Activated CD4-positive, alpha-beta T cell treated with anti-CD3 and anti-CD28 coated beads for 36 hours (primary cell): ENCODE measurements around the gene VARS2. TPM values are rescaled to one million over a fixed set of nuclear protein-coding genes. Genes with fewer than 3 reads are reported as not detected.

Experiments used
- ATAC-seq: fragments of 200-7000 bp; cut with Tn5 transposase; one replicate; pipeline ENCODE4 v1.10.0; 2021; ENCODE audit warnings: mild to moderate bottlenecking, moderate library complexity
- CTCF ChIA-PET: fragments of 350-600 bp; sonication (Branson Sonifier 250); formaldehyde crosslinking; loops from one replicate; lab custom pipeline; 2021; ENCODE audit warnings: antibody characterized with exemption; lab: Charles Lee
- POLR2A ChIA-PET: fragments of 350-600 bp; sonication (Branson Sonifier 250); formaldehyde crosslinking; loops from one replicate; lab custom pipeline; 2021; ENCODE audit warnings: antibody characterized with exemption, inconsistent platforms; lab: Charles Lee
- DNase-seq: peaks from one replicate; pipeline ENCODE4 v3.0.0-alpha.2; 2020
- H3K27ac Mint-ChIP-seq: one replicate; pipeline ENCODE4 v1.8.0; 2021; ENCODE audit warnings: mixed read lengths
- H3K27me3 Mint-ChIP-seq: one replicate; pipeline ENCODE4 v1.8.0; 2021; ENCODE audit warnings: mixed read lengths
- H3K36me3 Mint-ChIP-seq: one replicate; pipeline ENCODE4 v1.8.0; 2021; ENCODE audit warnings: low read depth, mixed read lengths
- H3K4me1 Mint-ChIP-seq: one replicate; pipeline ENCODE4 v1.8.0; 2021; ENCODE audit warnings: mixed read lengths
- H3K4me3 Mint-ChIP-seq: one replicate; pipeline ENCODE4 v1.8.0; 2021; ENCODE audit warnings: mild to moderate bottlenecking, moderate library complexity, mixed read lengths
- H3K9me3 Mint-ChIP-seq: one replicate; pipeline ENCODE4 v1.8.0; 2021; ENCODE audit warnings: low read depth, mixed read lengths
- intact Hi-C, 2 experiments: fragments of 100-400 bp; cut with DNase I in 1 of 2; cut with micrococcal nuclease in 1 of 2; formaldehyde crosslinking; loops; one replicate each; pipeline versions ENCODE4 v1.14.2 to v1.15.1; 2022 to 2024; cut with DNase I, micrococcal nuclease
- total RNA-seq, 2 experiments: library from RNA; stranded (reverse); gene quantifications; one replicate each; pipeline ENCODE4 v1.2.3, GENCODE V29; 2021

The VARS2 gene
- total RNA-seq, 2 experiments from 2014 or later: 68.1 to 81.1 TPM

DNA sequence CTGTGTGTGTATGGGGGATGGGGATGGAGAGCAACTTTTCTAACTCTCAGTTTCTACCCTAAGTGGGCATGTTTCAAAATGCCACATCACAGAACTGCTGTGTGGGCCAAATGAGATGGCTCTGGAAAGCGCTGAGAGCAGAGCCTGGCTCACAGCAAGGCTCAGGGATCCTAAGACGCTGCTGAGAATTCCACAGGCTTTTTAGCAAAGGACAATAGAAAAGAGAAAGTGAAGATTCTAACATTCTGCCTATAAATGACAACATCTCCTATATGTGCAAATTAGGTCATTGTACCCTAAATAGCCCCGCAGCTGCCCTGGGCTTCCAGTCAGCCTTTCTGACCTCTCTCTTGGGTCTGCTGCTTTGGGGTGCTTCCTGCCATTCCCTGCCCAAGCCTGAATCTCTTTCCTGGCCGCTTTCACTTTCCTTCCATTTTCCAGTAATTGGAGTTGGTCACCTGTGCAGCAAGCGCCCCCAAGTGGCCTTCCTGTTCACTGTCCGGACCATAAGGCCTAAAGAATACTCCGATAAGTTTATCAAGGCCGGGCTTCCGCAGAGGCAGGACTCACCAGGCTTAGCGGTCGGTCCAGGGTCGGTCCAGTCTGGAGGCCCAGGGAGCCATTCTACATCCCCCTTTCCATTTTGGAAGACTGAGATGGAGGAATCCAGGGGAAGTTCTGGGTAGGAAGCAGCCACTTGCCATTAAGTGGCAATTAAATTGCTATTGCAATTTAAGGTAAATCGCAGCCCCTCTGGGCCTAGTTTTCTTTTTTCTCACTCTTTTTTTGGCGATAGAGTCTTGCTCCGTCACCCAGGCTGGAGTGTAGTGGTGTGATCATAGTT lies 36.4 kb upstream of the VARS2 start:
- Mint-ChIP-seq H3K36me3 (no peaks in the 10 kb centered on the region), H3K27me3 (no peaks in the 10 kb centered on the region), H3K9me3 (no peaks in the 10 kb centered on the region), H3K4me1 (peaks cover 24% of the 10 kb centered on the region), H3K27ac (peak overlapping the region; percentile 85), H3K4me3 (peak overlapping the region; percentile 64)
- ChIA-PET CTCF (interaction anchor here (0.6 to 3.5 kb wide), 25 partner anchors 10 to 205 kb away, joined by 3 to 14 read pairs (median 4); no protein-coding TSS in a partner anchor), POLR2A (no interaction called here)
- peak; percentile 84 for ATAC-seq
- intact Hi-C loops: loop anchor here (1.0 to 5.0 kb wide), 5 partner anchors 49 to 200 kb away; partner anchors contain the start of gene FLOT1 (in 1 of the 2)
- DNase-seq: peak; percentile 86

DNA sequence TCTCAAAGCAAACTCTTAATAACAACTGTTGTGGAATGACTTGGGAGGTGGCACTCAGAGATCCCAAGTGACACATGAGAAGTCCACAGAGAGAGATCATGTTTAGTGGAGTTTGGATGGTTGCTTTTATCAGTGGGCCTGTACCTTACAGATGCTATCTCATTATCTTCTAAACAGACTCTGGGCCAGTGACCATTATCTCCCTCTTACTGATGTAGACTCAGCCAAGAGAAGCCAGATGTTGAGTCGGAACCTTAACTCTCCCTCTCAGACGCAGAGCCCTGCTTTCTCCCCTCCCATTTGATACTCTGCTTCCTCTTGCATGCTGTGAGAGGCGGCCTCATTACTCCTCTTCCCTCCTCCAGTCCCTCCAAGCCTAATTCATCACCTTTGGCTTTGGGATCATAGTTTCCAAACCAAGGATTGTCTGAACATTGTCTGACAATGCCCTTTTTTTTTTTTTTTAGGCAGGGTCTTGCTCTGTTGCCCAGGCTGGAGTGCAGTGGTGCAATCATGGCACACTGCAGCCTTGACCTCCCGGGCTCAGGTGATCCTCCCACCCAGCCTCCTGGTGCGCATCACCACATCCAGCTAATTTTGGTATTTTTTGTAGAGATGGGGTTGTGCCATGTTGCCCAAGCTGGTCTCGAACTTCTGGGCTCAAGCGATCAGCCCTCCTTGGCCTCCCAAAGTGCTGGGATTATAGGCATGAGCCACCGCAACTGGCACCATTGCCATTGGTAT lies 34.2 kb upstream of the VARS2 start:
- Mint-ChIP-seq H3K36me3 (no peaks in the 10 kb centered on the region), H3K4me1 (peaks cover 37% of the 10 kb centered on the region), H3K9me3 (no peaks in the 10 kb centered on the region), H3K27ac (no peak overlapping the region), H3K27me3 (no peaks in the 10 kb centered on the region), H3K4me3 (no peak overlapping the region)
- CTCF ChIA-PET: interaction anchor here (0.6 to 3.5 kb wide), 7 partner anchors 52 to 473 kb away, joined by 3 to 14 read pairs (median 3); no protein-coding TSS in a partner anchor
- DNase-seq (no peak), ATAC-seq (no peak)
- intact Hi-C loops: loop anchor here in 1 of 2 experiments (5.0 kb wide), 1 partner anchor 203 kb away; no protein-coding TSS in a partner anchor
- POLR2A ChIA-PET: no interaction called here

DNA sequence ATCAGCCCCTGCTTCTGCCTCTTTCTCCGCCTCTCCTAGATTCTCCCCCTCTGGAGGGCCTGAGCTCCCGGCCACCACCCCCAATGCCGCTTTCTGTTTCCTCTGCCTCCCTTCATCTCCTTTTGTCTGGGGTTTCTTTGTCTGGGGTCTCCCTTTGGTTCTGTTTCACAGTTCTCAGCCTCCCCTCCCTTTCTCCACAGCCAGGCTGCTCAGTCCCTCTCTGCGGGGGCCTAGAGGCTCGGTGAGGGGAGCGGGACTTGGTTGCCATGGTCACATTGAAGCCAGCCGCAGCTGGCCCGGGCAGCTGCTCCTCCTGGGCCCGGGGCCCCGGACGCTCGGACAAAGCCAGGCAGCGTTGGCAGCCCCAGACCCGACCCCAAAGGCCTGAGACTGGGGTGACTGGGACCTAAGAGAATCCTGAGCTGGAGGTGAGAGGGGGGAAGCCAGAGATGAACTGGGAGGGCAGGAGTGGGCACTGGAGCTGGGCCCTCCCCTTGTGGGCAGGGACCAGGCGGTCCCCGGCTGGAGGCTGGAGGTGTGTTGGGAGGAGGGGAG lies 33.3 kb upstream of the VARS2 start:
- DNase-seq (no peak), ATAC-seq (no peak)
- H3K36me3 Mint-ChIP-seq: no peaks in the 10 kb centered on the region
- ChIA-PET CTCF (interaction anchor here (0.6 to 1.2 kb wide), 5 partner anchors 21 to 472 kb away, joined by 3 to 4 read pairs (median 3); no protein-coding TSS in a partner anchor), POLR2A (no interaction called here)
- H3K9me3 Mint-ChIP-seq: no peaks in the 10 kb centered on the region
- H3K27me3 Mint-ChIP-seq: no peaks in the 10 kb centered on the region
- peaks cover 42% of the 10 kb centered on the region for H3K4me1 Mint-ChIP-seq
- H3K4me3 Mint-ChIP-seq: no peak overlapping the region
- intact Hi-C loops: no loop called here
- no peak overlapping the region for H3K27ac Mint-ChIP-seq

DNA sequence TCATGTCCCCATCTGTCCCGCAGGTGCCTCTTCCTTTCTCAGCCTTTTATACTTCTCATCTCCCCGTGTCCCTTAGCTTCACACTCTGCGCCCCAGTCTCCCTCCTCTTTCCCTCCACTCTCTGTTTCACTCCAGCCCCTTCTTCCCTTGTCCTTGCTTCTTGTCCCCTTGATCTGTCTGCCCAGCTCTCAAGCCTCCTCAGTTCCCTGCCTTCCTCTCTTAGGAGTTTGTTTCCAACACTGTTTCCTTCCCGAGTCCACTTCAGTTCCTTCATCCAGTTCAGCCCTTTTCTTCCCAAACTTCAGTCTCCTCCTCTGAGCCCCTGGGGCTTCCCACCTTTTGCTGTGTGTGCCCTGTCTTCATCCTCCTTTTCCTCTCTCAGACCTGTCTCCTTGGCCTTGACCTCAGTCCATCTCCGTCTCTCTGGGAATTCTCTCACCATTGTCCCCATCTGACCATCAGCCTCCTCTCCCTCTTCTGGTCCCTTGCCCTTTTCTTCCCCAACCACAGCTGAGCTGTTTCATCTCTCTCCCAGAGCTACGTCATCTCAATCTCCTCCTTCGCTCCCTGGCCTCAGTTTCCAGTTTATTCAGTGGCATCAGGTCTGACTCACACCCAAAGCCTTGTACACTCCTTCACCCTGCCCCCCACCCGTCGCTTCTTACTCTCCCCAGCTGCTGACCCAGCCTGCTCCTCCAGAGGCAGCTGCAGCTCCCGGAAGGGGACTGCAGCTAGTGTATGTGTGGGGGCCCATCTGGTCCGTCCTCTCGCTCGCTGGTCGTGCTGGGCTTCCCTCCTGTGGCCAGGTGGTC lies 32.4 kb upstream of the VARS2 start:
- ChIA-PET POLR2A (interaction anchor here (0.6 kb wide), 1 partner anchor 14 kb away, joined by 3 read pairs; no protein-coding TSS in a partner anchor), CTCF (interaction anchor here (0.7 to 2.3 kb wide), 10 partner anchors 8 to 613 kb away, joined by 3 to 10 read pairs (median 4); no protein-coding TSS in a partner anchor)
- Mint-ChIP-seq H3K27ac (no peak overlapping the region), H3K9me3 (no peaks in the 10 kb centered on the region), H3K27me3 (no peaks in the 10 kb centered on the region), H3K36me3 (no peaks in the 10 kb centered on the region), H3K4me3 (no peak overlapping the region), H3K4me1 (peaks cover 44% of the 10 kb centered on the region)
- ATAC-seq: no peak
- intact Hi-C loops: no loop called here
- DNase-seq: no peak

DNA sequence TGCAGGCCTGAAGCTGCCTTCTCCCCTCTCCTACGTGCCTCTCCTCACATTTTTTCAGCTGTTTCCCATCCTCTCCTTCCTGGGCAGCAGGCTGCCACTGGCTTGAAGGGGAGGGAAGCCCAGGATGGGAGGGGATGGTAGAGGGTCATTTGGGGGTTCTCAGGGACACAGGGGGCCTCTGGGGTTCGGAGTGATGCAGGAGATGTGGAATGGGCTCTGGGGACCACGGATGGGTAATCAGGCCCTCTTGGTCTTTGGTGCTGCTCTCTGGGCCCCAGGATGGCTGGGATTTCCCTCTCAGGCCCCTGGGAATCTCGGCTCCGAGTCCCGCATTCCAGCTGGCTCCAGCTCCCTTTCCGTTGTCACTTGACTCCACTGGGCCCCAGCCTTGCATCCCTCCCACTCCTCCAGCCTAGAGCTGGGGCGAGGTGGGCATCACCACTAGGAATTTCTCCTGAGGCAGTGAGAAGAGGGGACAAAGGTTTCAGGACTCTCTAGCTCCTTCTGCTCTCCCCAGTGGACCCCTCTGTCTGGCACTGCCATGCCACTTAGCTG lies 31.8 kb upstream of the VARS2 start:
- ChIA-PET POLR2A (interaction anchor here (0.6 kb wide), 1 partner anchor 13 kb away, joined by 3 read pairs; no protein-coding TSS in a partner anchor), CTCF (interaction anchor here (0.6 to 2.3 kb wide), 11 partner anchors 8 to 612 kb away, joined by 3 to 10 read pairs (median 4); no protein-coding TSS in a partner anchor)
- Mint-ChIP-seq H3K4me1 (peaks cover 38% of the 10 kb centered on the region), H3K36me3 (no peaks in the 10 kb centered on the region), H3K27me3 (no peaks in the 10 kb centered on the region), H3K4me3 (no peak overlapping the region), H3K27ac (no peak overlapping the region), H3K9me3 (no peaks in the 10 kb centered on the region)
- ATAC-seq: no peak
- no peak for DNase-seq
- intact Hi-C loops: no loop called here

DNA sequence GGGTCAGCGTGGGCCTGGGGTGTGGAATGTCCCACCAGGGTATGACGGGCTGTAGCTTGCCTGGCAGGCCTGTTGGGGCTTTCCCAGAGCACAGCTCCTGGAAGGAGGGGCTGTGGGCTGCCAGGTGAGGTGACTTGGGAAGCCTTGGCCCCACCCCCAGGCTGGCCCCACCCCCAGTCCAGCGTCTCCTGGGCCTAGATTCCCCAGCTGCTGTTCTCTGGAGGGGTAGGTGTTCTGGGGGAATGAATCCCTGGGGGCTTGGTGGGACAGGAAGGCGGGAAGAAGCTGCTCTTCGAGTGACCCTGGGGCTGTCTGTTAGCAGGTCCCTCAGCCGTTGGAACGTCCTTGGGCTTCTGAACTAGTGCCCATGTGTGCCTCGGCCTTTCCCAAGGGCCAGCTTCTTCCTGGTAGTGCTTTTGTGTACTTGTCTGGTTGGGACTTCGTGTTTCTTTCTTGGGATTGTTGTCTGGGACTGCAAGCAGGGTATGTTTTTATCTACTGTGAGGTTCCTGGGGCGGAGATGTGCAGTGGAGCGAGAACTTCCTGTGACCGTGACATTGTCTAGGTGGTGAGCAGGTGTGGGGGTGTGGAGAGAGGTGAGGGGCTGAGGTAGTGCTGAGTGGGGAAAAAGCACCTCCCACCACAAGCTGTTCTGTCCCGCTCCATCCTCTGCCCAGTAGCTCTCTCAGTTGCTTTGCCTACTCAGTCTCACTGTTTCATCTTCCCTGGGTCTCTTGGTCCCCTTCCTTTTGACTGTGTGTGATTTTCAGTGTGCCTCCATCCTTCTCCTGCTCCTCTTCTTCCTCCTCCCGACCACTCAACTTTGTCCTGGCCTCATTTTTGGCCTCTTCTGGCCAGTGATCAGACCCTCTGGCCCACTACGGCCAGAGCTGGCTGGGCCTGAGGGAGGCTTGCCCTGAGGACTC lies 31.0 kb upstream of the VARS2 start:
- intact Hi-C loops: no loop called here
- DNase-seq (peak; percentile 45), ATAC-seq (no peak)
- Mint-ChIP-seq H3K27me3 (no peaks in the 10 kb centered on the region), H3K4me3 (peak overlapping the region; percentile 67), H3K4me1 (peaks cover 32% of the 10 kb centered on the region), H3K36me3 (no peaks in the 10 kb centered on the region), H3K9me3 (no peaks in the 10 kb centered on the region), H3K27ac (peak overlapping the region; percentile 65)
- ChIA-PET POLR2A (no interaction called here), CTCF (interaction anchor here (0.6 to 2.3 kb wide), 11 partner anchors 9 to 611 kb away, joined by 3 to 10 read pairs (median 3); no protein-coding TSS in a partner anchor)

DNA sequence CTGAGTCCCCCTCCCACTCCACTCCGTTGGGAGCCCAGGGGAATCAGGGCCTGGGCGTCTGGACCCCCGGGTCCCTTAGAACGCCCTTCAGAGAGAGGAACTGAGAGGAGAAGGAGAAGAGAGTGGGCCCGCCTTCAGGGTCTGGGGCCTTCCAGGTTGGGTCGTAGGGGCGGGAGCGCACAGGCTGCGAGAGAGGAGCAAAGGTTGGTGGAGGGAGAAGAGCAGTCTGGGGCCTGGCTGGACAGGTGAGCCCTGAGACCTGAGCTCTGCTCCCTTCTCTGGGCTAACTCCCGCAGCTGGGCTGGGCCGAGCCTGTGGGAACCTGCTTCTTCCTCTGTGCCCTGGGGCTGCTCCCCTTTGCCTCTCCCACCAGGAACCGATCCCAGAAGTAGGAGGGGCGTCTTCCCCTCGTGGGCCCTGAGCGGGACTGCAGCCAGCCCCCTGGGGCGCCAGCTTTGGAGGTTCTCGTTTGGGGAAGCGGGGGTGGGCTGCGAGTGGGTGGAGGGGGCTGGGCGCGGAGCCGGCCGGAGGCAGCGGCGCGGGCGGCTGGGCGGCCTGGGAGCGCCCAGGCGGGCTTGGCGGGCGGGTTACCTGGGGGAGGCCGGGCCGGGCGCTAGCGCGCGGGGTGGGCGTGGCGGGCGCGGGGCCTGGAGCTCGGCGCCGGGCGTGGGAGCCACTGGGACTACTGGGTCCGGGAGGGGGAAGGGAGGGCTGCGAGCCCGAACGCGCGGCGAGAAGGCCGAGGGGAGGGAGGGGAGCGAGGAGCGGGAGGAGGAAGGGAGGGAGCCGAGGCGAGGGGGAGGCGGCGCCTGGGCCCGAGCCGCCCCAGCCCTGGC lies 30.1 kb upstream of the VARS2 start, which contains the start of gene DDR1:
TSS of gene DDR1 (plus strand) at position 835 of the 836 bp plus-strand sequence. CDS start 4,211 bp downstream, outside the sequence.
- Mint-ChIP-seq H3K4me1 (peaks cover 30% of the 10 kb centered on the region), H3K27me3 (no peaks in the 10 kb centered on the region), H3K27ac (peak within 1 kb of the TSS; percentile 73), H3K36me3 (no peaks in the 10 kb centered on the region), H3K4me3 (peak within 1 kb of the TSS; percentile 71), H3K9me3 (no peaks in the 10 kb centered on the region)
- peak; percentile 67 for DNase-seq
- intact Hi-C loops: loop anchor here in 1 of 2 experiments (2.0 kb wide), 1 partner anchor 55 kb away; no protein-coding TSS in a partner anchor
- peak; percentile 68 for ATAC-seq
- POLR2A ChIA-PET: interaction anchor here (0.6 kb wide), 1 partner anchor 140 kb away, joined by 3 read pairs; no protein-coding TSS in a partner anchor
- CTCF ChIA-PET: interaction anchor here (0.9 to 2.3 kb wide), 4 partner anchors 56 to 153 kb away, joined by 3 to 10 read pairs (median 6); no protein-coding TSS in a partner anchor

DNA sequence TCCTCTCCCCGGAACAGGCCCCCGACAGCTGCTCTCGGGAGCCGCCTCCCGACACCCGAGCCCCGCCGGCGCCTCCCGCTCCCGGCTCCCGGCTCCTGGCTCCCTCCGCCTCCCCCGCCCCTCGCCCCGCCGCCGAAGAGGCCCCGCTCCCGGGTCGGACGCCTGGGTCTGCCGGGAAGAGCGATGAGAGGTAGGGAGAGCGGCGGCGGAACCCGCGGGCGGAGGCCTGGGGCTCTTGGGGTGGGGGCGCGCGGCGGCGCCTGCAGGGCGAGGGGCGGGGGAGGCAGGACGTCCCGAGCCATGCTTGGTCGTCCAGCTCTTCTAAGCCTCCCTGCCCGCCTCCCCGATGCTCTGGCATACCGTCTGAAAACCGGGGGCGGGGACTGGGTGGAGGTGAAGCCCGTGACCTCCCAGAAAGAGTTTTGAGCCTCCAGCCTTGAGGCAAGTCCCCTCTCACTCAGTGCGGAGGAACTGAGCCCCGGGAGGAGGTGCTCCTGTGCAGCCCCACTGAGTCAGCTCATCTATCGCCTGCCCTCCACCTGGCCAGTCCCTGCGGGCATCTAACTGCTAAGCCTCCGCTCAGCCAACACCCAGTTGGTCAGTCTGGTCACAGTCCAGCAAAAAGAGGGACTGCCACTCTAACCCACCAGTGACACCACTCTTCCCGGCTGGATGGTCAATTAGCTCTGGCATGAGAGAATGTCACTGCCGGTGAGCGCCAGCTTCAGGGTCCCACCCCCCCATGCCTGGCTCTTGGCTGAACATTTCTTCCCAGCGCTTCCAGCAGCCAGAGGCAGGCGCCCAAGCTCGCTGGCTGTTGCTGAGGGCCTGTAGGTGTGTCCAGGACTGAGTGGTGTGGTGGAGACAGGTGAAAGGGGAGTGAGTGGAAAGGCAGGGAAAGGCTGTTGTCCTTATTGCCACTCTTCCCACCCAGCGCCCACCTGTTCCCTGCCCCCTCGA lies 29.2 kb upstream of the VARS2 start:
- peak; percentile 61 for ATAC-seq
- H3K9me3 Mint-ChIP-seq: no peaks in the 10 kb centered on the region
- peaks cover 30% of the 10 kb centered on the region for H3K4me1 Mint-ChIP-seq
- POLR2A ChIA-PET: interaction anchor here (0.6 to 1.1 kb wide), 3 partner anchors 96 to 205 kb away, joined by 3 read pairs; no protein-coding TSS in a partner anchor
- CTCF ChIA-PET: interaction anchor here (0.6 to 1.1 kb wide), 4 partner anchors 48 to 273 kb away, joined by 3 to 8 read pairs (median 4); partner anchors contain the start of gene CCHCR1
- intact Hi-C loops: loop anchor here in 1 of 2 experiments (2.0 kb wide), 1 partner anchor 56 kb away; no protein-coding TSS in a partner anchor
- H3K36me3 Mint-ChIP-seq: no peaks in the 10 kb centered on the region
- H3K27me3 Mint-ChIP-seq: no peaks in the 10 kb centered on the region
- peak; percentile 68 for DNase-seq
- peak overlapping the region; percentile 73 for H3K27ac Mint-ChIP-seq
- peak overlapping the region; percentile 71 for H3K4me3 Mint-ChIP-seq
